Panc1 (cell line): ENCODE results near the gene DHDH. TPM values are rescaled to one million over a fixed set of nuclear protein-coding genes. Genes with fewer than 3 reads are reported as not detected.

Experiments
- ATAC-seq: fragments of 200-7000 bp; cut with Tn5 transposase; 2 replicates; pipeline ENCODE4 v1.9.1; 2020; ENCODE audit warnings: mild to moderate bottlenecking, moderate library complexity
- BruUV-seq: library from RNA; stranded (reverse); fragments of 400-500 nt; replicated peaks from 2 replicates; lab custom pipeline; 2021; lab: Mats Ljungman, UMichigan
- CTCF ChIA-PET: fragments of 300-600 bp; sonication (Branson Sonifier 250); formaldehyde crosslinking; loops from one replicate; lab custom pipeline; 2022; ENCODE audit warnings: antibody characterized with exemption; lab: Charles Lee
- POLR2A ChIA-PET: fragments of 300-600 bp; sonication (Branson Sonifier 250); formaldehyde crosslinking; loops from one replicate; lab custom pipeline; 2022; ENCODE audit warnings: antibody characterized with exemption; lab: Charles Lee
- DNase-seq: peaks from one replicate; pipeline ENCODE4 v3.0.0-alpha.2; 2010; ENCODE audit warnings: low read depth, low spot score
- H3K27ac ChIP-seq: 2 replicates; pipeline ENCODE4 v1.5.1; 2011; ENCODE audit warnings: mild to moderate bottlenecking, low read length, inconsistent platforms
- H3K27me3 ChIP-seq: fragments of 200-500 bp; sonication (Bioruptor generic); 2 replicates; pipeline ENCODE4 v1.6.0; 2014; ENCODE audit warnings: low read length, inconsistent platforms; ENCODE audit not compliant: control insufficient read depth, insufficient read depth
- H3K36me3 ChIP-seq: fragments of 200-500 bp; sonication (Bioruptor generic); 2 replicates; pipeline ENCODE4 v1.5.1; 2014; ENCODE audit warnings: inconsistent platforms, mild to moderate bottlenecking, low read length, moderate library complexity; ENCODE audit not compliant: control insufficient read depth, insufficient read depth
- H3K4me1 ChIP-seq: 2 replicates; pipeline ENCODE4 v1.5.1; 2011; ENCODE audit warnings: inconsistent platforms, mild to moderate bottlenecking, low read length, moderate library complexity; ENCODE audit not compliant: control insufficient read depth, insufficient read depth
- H3K4me3 ChIP-seq, 2 experiments: 2 replicates each; pipeline ENCODE4 v1.5.1; 2011 to 2012; ENCODE audit warnings: low read depth in 2 of 2, low read length in 2 of 2, mild to moderate bottlenecking in 2 of 2, inconsistent platforms in 1 of 2, moderate library complexity in 1 of 2
- H3K9me3 ChIP-seq: fragments of 200-500 bp; sonication (Bioruptor generic); 2 replicates; pipeline ENCODE4 v1.5.1; 2014; ENCODE audit warnings: low read depth, mild to moderate bottlenecking, inconsistent platforms, low read length, moderate library complexity; ENCODE audit not compliant: control insufficient read depth, insufficient read depth
- POLR2AphosphoS5 ChIP-seq: IDR thresholded peaks from 2 replicates; pipeline ENCODE4 v1.6.1; 2012; ENCODE audit warnings: mild to moderate bottlenecking, low read depth, low read length, moderate library complexity
- SIN3A ChIP-seq: IDR thresholded peaks from 2 replicates; pipeline ENCODE4 v1.6.1; 2012; ENCODE audit warnings: low read depth, mild to moderate bottlenecking, low read length, moderate library complexity, borderline replicate concordance; ENCODE audit not compliant: insufficient read depth
- TCF7L2 ChIP-seq: IDR thresholded peaks from 2 replicates; pipeline ENCODE4 v1.6.1; 2011; ENCODE audit warnings: mild to moderate bottlenecking, low read depth, low read length, inconsistent platforms
- in situ Hi-C: cut with HindIII; loops from 2 replicates; pipeline ENCODE4 v1.10.0; 2016; ENCODE audit warnings: low sequenced_read_pairs, low pct_unique_long_range_greater_than_20kb
- intact Hi-C: fragments of 100-400 bp; cut with micrococcal nuclease; formaldehyde crosslinking; loops from one replicate; pipeline ENCODE4 v1.10.0; 2022; ENCODE audit not compliant: unreplicated experiment
- total RNA-seq: library from RNA; stranded (reverse); gene quantifications from one replicate; pipeline ENCODE4 v1.2.1, GENCODE V29; 2021; ENCODE audit not compliant: unreplicated experiment
- TF ChIP-seq, protein P1 (sequence below), 2 experiments: IDR thresholded peaks; 2 replicates each; pipeline ENCODE4 v1.6.1; 2011 to 2012; ENCODE audit warnings: low read depth in 2 of 2, control low read depth in 1 of 2, low read length in 1 of 2, mild to moderate bottlenecking in 1 of 2, moderate library complexity in 1 of 2; ENCODE audit not compliant: insufficient read depth in 1 of 2
- TF ChIP-seq, protein P2 (sequence below): fragments of 450-650 bp; IDR thresholded peaks from 2 replicates; pipeline ENCODE4 v1.5.1; 2017; ENCODE audit warnings: mild to moderate bottlenecking

DHDH gene
- total RNA-seq, 1 experiment from 2014 or later: 0.85 TPM

DNA sequence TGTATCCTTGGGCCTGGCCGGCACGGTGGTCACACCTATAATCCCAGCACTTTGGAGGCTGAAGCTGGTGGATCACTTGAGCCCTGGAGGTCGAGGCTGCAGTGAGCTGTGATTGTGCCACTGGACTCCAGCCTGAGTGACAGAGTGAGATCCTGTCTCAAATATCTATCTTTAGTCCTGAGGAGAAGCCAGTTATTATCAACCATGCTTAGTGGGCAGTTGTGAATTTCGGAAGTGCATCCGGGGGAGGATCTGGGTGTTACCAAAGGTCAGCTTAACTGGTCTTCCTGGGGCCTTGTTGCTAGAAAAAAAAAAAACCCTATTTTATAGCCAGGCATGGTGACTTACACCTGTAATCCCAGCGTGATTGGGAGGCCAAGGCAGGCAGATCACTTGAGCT, 9.6 kb downstream of the DHDH start:
- no peaks in the 10 kb centered on the region; the same call in 1 of the 2 replicates for H3K9me3 ChIP-seq
- no TSS peak for BruUV-seq
- no peak for ATAC-seq
- in situ Hi-C loops (no loop called here), intact Hi-C loops (no loop called here)
- H3K36me3 ChIP-seq: no peaks in the 10 kb centered on the region
- no peak overlapping the region for H3K4me3 ChIP-seq
- H3K27me3 ChIP-seq: no peaks in the 10 kb centered on the region
- ChIA-PET CTCF (no interaction called here), POLR2A (interaction anchor here (0.7 kb wide), 3 partner anchors 16 to 50 kb away, joined by 3 to 5 read pairs (median 5); partner anchors contain the start of gene RUVBL2)
- H3K4me1 ChIP-seq: no peaks in the 10 kb centered on the region
- no peak overlapping the region for H3K27ac ChIP-seq
- TF ChIP-seq, protein P1, sequence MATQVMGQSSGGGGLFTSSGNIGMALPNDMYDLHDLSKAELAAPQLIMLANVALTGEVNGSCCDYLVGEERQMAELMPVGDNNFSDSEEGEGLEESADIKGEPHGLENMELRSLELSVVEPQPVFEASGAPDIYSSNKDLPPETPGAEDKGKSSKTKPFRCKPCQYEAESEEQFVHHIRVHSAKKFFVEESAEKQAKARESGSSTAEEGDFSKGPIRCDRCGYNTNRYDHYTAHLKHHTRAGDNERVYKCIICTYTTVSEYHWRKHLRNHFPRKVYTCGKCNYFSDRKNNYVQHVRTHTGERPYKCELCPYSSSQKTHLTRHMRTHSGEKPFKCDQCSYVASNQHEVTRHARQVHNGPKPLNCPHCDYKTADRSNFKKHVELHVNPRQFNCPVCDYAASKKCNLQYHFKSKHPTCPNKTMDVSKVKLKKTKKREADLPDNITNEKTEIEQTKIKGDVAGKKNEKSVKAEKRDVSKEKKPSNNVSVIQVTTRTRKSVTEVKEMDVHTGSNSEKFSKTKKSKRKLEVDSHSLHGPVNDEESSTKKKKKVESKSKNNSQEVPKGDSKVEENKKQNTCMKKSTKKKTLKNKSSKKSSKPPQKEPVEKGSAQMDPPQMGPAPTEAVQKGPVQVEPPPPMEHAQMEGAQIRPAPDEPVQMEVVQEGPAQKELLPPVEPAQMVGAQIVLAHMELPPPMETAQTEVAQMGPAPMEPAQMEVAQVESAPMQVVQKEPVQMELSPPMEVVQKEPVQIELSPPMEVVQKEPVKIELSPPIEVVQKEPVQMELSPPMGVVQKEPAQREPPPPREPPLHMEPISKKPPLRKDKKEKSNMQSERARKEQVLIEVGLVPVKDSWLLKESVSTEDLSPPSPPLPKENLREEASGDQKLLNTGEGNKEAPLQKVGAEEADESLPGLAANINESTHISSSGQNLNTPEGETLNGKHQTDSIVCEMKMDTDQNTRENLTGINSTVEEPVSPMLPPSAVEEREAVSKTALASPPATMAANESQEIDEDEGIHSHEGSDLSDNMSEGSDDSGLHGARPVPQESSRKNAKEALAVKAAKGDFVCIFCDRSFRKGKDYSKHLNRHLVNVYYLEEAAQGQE (IDR thresholded peaks at IDR 0.05; ENCODE audit: insufficient read depth in 1 of 2, low read depth in 2 of 2, low read length in 1 of 2): no peak
- DNase-seq: no peak

DNA sequence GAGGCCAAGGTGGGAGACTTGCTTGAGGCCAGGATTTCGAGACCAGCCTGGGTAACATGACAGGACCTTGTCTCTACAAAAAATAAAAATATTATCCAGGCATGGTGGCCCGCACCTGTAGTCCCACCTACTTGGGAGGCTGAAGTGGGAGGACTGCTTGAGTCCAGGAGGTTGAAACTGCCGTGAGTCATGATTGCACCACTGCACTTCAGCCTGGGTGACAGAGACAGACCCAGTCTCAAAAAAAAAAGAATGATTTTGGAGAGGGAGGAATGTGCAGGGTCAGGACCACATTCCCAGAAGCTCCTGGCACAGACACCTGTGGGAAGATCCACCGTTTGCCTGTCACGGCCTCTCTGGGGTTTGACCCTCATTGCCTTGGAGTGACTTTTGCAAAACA, 11.9 kb downstream of the DHDH start:
- intact Hi-C loops: no loop called here
- no peak for DNase-seq
- Histone ChIP-seq H3K4me1 (no peaks in the 10 kb centered on the region), H3K36me3 (no peaks in the 10 kb centered on the region), H3K9me3 (no peaks in the 10 kb centered on the region; the same call in 1 of the 2 replicates), H3K4me3 (no peak overlapping the region), H3K27ac (no peak overlapping the region), H3K27me3 (no peaks in the 10 kb centered on the region)
- TF ChIP-seq, protein P2, sequence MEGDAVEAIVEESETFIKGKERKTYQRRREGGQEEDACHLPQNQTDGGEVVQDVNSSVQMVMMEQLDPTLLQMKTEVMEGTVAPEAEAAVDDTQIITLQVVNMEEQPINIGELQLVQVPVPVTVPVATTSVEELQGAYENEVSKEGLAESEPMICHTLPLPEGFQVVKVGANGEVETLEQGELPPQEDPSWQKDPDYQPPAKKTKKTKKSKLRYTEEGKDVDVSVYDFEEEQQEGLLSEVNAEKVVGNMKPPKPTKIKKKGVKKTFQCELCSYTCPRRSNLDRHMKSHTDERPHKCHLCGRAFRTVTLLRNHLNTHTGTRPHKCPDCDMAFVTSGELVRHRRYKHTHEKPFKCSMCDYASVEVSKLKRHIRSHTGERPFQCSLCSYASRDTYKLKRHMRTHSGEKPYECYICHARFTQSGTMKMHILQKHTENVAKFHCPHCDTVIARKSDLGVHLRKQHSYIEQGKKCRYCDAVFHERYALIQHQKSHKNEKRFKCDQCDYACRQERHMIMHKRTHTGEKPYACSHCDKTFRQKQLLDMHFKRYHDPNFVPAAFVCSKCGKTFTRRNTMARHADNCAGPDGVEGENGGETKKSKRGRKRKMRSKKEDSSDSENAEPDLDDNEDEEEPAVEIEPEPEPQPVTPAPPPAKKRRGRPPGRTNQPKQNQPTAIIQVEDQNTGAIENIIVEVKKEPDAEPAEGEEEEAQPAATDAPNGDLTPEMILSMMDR: no peak
- TF ChIP-seq POLR2AphosphoS5: no peak
- TF ChIP-seq TCF7L2: no peak
- TF ChIP-seq, protein P1 (IDR thresholded peaks at IDR 0.05; ENCODE audit: insufficient read depth in 1 of 2, low read depth in 2 of 2, low read length in 1 of 2): no peak
- TF ChIP-seq SIN3A: no peak
- in situ Hi-C loops: no loop called here
- ATAC-seq: no peak
- CTCF ChIA-PET: no interaction called here
- no TSS peak for BruUV-seq
- POLR2A ChIA-PET: no interaction called here
